Hepatic stellate cell (primary cell): ENCODE results near the gene GATA6.

ENCODE experiments used
- DNase-seq: peaks from one replicate; pipeline ENCODE4 v3.0.0; 2011; ENCODE audit warnings: low spot score

GATA6 gene

DNA sequence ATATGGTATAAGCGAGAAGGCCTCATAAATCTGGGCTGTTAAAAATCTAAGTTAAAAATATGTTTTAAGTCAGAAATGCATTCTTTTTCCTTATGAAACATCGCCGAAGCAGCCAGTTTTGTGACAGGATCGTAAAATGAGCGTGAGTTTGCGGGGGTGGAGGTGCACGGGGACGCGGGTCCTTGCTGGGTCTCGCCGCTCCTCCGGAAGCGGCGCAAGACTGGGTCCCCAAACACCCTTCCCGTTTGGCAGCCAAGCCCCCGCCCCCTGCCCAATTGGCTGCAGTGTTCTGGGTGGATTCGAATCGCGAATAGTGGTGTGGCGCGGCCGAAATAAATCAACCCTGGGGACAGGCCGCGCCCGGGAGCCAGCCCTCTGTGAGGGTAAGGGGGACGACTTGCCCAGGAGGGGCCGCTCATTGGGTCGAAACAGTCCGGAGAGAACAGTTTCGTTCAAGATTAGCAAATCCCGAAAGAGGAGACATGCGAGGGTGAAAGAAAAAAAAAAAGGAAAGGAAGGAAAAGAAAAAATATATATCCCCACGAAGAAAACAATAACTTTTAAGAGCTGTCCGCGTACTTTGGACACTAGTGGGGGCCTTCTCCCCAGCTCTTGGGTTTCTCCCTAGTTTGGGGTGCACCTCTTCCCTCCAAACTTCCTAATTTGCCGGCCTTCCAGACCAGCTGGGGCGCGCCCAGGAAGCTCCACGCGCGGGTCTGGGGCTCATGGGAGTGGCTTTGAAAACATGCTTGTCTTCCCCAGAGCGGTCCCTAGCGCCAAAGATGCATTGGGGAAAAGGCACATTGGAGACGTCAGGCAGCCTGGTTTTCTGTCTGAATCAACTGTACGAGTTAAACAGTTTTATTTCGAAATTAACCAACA is 3.1 kb upstream of the GATA6 start:
- DNase-seq = no peak

DNA sequence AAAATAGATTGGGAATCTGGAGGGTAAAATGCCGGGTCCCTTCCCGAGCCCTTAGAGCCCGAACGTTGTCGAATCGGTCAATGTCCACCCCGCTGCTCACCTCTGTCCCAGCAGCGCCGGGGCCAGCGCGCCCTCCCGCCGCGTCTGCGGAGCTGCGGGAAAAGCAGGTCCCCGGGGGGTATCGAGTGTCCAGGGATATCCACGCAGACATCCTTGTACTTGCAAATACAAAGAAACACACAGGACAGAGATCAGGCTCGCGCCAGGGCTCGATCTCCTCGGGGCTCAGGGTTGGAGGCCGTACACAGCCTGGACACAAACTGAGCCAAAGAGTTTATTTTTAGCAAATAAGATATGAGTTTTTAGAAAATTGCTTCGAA is 2.3 kb upstream of the GATA6 start:
- DNase-seq = peak; percentile 31

- DNase-seq = peak; percentile 50
These were observed 1.7 kb upstream of the GATA6 start for GRCh38 chr18:22167471-22168241.

DNA sequence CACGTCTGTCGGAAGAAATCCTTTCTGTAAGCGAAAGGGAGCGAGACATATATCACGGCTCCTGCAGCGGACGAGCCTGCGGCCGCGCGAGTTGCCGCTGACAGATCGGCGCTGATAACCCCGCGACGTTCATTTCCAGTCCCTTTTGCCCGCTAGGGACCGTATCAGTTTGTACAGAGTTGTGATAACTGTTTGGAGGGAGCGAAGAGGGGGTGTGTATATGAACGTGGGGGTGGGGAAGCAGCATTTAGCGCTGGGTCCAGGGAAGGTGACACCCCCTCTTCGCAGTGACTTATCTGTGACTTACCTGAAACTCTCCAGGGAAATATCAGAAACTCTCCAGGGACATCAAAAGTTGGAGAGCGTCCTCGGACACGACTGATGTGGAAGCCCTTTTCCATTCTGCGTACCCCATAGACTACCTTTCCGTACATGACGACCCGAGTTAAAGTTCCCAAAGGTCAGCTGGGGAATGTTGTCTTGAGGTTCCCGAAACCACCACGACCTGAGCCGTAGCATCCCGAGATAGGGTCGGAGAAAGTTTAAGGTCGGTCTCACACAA is 948 bp upstream of the GATA6 start:
- DNase-seq = peak; percentile 51

DNA sequence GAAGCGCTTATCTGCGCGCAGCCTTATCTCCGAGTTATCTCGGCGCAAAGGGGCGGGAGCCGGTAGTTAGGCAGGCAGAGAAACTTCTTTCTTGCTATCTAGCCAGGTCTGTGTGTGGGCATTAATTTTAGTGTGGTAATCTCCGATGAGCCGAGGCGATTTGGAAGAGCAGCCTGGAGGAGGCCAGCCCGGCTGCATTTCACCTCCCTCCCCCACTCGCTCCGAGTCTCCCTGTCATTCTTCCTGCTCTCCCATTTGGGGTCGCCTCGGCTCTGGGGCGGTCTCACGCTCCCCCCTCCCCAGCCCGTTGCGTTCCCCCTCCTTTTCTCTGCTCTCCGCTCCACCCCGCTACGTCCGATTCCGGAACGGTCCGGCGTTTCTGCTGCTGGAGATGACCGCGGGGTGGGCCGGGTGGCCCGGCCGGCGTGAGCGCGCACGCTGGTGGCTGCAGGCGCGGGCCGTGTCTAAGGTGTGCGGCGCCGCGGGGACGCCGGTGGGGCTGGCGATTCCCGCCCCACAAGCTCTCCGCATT is 566 bp downstream of the GATA6 start:
- DNase-seq = peak; percentile 59

- DNase-seq = peak; percentile 77
These were observed 1.2 kb downstream of the GATA6 start for GRCh38 chr18:22170421-22171257.

DNA sequence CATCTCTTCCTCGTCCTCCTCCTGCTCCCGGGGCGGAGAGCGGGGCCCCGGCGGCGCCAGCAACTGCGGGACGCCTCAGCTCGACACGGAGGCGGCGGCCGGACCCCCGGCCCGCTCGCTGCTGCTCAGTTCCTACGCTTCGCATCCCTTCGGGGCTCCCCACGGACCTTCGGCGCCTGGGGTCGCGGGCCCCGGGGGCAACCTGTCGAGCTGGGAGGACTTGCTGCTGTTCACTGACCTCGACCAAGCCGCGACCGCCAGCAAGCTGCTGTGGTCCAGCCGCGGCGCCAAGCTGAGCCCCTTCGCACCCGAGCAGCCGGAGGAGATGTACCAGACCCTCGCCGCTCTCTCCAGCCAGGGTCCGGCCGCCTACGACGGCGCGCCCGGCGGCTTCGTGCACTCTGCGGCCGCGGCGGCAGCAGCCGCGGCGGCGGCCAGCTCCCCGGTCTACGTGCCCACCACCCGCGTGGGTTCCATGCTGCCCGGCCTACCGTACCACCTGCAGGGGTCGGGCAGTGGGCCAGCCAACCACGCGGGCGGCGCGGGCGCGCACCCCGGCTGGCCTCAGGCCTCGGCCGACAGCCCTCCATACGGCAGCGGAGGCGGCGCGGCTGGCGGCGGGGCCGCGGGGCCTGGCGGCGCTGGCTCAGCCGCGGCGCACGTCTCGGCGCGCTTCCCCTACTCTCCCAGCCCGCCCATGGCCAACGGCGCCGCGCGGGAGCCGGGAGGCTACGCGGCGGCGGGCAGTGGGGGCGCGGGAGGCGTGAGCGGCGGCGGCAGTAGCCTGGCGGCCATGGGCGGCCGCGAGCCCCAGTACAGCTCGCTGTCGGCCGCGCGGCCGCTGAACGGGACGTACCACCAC is 2.1 kb downstream of the GATA6 start:
- DNase-seq = peak; percentile 29

DNA sequence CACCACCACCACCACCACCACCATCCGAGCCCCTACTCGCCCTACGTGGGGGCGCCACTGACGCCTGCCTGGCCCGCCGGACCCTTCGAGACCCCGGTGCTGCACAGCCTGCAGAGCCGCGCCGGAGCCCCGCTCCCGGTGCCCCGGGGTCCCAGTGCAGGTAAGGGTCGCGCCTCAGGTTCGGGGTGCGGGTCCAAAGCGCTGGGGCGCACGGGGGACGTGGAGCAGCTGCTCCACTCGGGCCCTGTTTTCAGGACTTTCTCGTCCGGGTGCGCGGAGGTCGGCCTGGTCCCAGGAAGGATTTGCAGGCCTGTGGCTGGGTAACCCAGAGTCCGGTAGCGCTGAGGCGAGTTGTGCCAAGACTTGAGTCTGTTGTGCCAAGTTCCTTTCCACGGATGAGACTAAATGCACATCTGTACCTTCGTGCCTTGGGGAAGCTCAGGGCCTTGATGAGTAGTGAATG is 2.8 kb downstream of the GATA6 start:
- DNase-seq = no peak

DNA sequence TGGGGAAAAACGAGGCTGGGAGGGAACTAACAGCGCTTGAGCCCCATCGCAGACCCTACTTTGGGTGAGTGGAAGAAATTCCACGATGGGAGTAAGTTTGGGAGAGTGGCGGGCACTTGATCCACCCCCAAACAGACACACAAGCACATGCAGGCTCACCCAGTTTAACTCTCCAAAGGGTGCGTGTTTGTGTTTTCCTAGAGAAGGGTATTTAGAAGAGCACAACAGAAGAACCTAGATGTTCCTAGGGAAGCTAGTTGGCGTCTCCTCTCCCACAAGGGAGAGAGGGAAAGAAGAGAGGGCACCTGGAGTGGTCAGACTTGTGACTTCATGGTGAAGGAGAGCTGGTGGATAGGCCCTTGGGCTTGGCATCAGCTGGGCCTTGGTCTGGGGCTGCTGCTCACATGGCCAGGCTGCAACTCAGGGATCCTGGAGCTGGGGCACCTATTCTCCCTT is 3.2 kb downstream of the GATA6 start:
- no peak for DNase-seq

- no peak for DNase-seq
These were observed 4.0 kb downstream of the GATA6 start for GRCh38 chr18:22173221-22173927.

DNA sequence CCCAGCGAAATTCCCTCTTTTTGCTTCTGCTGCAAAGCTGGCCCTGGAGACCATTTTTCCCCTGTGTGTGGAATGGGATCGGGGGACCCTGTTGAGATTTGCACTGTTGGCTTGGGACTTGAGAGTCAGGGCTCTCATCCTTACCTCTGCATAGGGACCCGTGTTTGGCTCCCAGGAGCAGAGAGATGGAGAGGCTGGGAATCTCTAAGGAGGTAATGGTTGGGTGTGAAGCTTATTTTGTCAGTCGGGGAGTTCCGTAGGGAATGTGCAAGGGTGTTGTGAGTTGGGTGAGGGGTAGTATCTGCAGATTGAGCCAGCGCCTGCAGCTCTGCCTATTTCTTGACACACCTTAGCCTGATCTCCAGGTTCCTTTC is 4.5 kb downstream of the GATA6 start:
- no peak for DNase-seq

DNA sequence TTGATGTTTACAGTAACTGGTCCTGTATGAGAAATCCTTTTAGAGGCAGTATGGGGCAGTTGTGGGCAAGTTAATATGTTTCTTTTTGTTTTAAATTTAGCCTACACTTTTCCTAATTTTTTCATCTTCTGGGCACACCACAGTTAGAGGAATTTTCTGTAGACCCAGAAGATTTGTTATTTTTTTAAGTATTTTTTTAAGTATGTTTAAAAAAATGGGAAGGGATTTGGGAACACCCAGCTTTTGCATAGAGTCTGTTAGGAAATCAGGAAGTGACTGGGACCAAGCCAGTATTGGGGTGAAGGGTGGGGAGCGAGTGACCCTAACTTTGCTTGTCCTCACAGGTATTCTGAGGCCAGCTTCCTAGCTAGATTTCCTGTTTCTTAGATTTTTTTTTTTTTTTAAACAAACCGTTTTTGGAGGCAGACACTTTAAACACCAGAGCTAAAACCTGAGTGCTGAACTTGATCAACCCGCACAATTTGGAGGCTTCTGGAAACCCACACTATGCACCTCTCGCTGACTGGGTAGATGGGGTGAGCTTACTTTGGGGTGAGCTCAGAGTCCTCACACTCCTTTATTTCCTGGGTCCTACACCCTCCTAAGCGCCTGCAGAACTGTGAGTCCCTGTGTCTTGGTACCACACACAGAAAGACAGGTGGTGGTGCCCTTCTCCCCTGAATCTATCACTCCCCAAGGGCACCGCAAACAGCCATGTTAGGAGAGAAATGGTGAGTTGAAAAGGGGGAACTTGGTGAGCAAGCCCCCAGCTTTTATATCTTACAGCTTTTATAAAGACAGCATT is 5.2 kb downstream of the GATA6 start:
- DNase-seq = no peak

DNA sequence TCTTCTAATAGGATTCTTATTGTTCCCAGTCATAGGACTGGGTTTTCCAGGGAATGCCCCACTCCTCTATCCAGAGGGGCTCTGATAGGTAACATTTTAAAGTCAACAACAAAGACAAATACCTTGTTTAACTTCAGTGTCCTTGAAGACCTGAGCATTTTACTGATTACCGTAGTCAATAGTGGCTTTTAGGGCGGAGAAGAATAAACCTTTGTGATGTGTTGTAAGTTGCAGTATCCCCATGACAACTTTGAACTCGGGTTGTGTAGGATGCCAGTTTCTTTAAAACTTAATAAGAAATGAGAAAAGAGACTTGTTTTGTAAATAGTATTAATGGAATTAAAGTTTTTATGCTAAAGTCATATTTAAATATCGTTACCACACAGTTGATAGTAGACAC is 6.0 kb downstream of the GATA6 start:
- no peak for DNase-seq

GRCh38 chr18:22176420-22177326 is 7.3 kb downstream of the GATA6 start:
- DNase-seq = no peak

DNA sequence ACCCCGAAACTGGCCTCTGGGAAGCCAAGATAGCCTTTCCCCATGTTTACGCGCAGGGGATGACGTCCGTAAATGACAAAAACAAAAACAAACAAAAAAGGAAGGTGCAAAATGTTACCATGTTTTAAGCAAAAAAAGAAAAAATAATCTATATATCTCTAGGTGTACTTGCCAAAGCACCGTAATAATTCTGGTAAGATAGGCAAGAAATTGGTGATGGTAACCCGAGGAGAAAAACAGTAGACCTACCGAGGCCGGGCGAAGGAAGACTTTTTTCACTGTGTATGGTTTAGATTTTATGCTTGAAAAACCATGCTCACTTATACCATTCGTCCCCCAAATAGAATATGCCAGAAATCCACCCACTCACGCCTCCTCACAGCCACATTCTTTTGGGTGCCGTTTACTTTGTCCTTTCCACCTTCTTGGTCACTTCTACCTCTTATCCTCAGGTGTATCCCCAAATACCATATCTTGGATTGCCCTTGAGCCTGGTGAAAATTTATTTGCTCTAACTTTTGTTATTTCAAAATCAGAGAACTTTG is 8.0 kb downstream of the GATA6 start:
- DNase-seq = no peak

DNA sequence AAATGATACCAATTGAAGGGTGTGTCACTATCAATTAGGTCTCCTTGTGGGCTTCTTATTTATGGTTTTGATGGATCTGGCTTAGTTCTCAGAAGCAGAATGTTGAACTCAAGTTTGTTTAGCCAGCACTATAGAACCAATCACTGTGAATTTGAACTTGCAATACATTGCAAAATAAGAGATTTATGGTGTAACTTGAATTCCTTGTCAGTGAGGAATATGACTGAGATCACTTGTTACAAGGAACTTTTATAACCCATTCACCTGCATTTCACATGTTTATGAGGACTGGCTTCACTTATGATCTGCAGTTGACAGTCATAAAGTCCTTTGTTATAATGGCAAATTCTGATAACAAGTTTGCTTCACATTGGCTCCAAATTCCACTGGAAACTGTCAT is 9.8 kb downstream of the GATA6 start:
- no peak for DNase-seq

DNA sequence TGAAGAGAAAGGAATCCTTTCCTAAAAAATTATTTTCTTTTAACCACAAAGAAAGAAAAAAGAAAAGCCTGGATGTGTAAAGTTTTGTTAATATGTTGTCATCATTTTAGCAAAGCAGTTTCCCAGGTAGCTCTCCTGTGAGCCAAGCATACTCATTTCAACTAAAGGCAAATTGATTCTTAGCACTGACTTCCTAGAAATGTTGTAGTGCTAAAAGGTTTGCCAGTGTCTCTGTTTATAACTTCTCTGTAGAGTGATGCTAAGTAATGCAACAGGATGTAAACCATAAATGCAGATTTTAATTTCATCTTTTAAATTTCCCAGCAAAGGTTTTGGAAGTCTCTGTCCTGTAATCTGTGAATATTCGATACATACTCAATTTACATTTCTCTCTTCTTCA is 10.2 kb downstream of the GATA6 start:
- DNase-seq = no peak

GRCh38 chr18:22180722-22181121 is 11.3 kb downstream of the GATA6 start:
- DNase-seq = no peak
